ENCODE measurements around the gene RSRP1. TPM values are rescaled to one million over a fixed set of nuclear protein-coding genes. Genes with fewer than 3 reads are reported as not detected.

Gene RSRP1
- total and polyA plus RNA-seq, 2 of the 13 experiments (the other 11 are each of a cell fraction or from before 2014, with no cell fraction given), result 43.9 to 52.8 TPM

GRCh38 chr1:25194054-25194453 is 53.2 kb downstream of the RSRP1 start (continued):
- TF ChIP-seq ZNF280B (CRISPR knock-in tag; IDR thresholded peaks at IDR 0.05; ENCODE audit: borderline replicate concordance), result no peak
- TF ChIP-seq ZNF761 (CRISPR knock-in tag; conservative IDR thresholded peaks at IDR 0.05), result no peak
- TF ChIP-seq ZNF670 (CRISPR knock-in tag; IDR thresholded peaks at IDR 0.05; ENCODE audit: borderline replicate concordance), result no peak
- no peak for TF ChIP-seq ZNF609 (CRISPR knock-in tag; IDR thresholded peaks at IDR 0.05; ENCODE audit: borderline replicate concordance)
- no peak for TF ChIP-seq ZNF451 (CRISPR knock-in tag; IDR thresholded peaks at IDR 0.05)
- TF ChIP-seq FOXO4 (CRISPR knock-in tag; conservative IDR thresholded peaks at IDR 0.05), result no peak
- no peak for TF ChIP-seq ZBTB25 (CRISPR knock-in tag; IDR thresholded peaks at IDR 0.05)
- no peak for TF ChIP-seq HMGXB3 (CRISPR knock-in tag; IDR thresholded peaks at IDR 0.05; ENCODE audit: borderline replicate concordance)
- TF ChIP-seq HOXD1 (CRISPR knock-in tag; IDR thresholded peaks at IDR 0.05), result no peak
- no peak for TF ChIP-seq TERF1 (CRISPR knock-in tag; IDR thresholded peaks at IDR 0.05)
